NCI-H1417 (cell line): ENCODE measurements around the gene BSN.

Experiments used
- DNase-seq, 3 experiments: peaks; one replicate each; lab custom pipeline; 2025; lab: John Stamatoyannopoulos, UW

The BSN gene

GRCh38 chr3:49717211-49717958 lies 163.1 kb downstream of the BSN start:
- no peak for DNase-seq

- DNase-seq: peak in 1 of 3 experiments; percentile 20
Measured at GRCh38 chr3:49717959-49718857, 163.9 kb downstream of the BSN start.

- DNase-seq: no peak
Measured at GRCh38 chr3:49718858-49719213, 164.6 kb downstream of the BSN start.

GRCh38 chr3:49719214-49719884 lies 165.1 kb downstream of the BSN start, which contains the start of gene AMIGO3:
Gene AMIGO3 (minus strand): TSS chr3:49719684. CDS start chr3:49719465, 219 bp downstream.
- DNase-seq: peak in 2 of 3 experiments; percentile 4 to 83
